Colonic mucosa (tissue), 4 donors: Measurements from ENCODE around the gene TPD52L1. TPM values are rescaled to one million over a fixed set of nuclear protein-coding genes. Genes with fewer than 3 reads are reported as not detected.
"Not testable (repeated sequence)": the region's sequence is repeated elsewhere in the genome, so short reads cannot be mapped to it uniquely, and the experiment has no call there.

Experiments
- DNase-seq: peaks from one replicate; pipeline ENCODE4 v3.0.0-alpha.2; 2020
- H3K27ac ChIP-seq: fragments of 200-600 bp; one replicate; pipeline ENCODE4 v1.8.0; 2021
- H3K27me3 ChIP-seq: fragments of 200-600 bp; one replicate; pipeline ENCODE4 v1.8.0; 2021
- H3K36me3 ChIP-seq: fragments of 200-600 bp; one replicate; pipeline ENCODE4 v1.8.0; 2021
- H3K4me1 ChIP-seq: fragments of 200-600 bp; one replicate; pipeline ENCODE4 v1.8.0; 2021; ENCODE audit warnings: mild to moderate bottlenecking
- H3K4me3 ChIP-seq: fragments of 200-600 bp; one replicate; pipeline ENCODE4 v1.8.0; 2021
- H3K9ac ChIP-seq, 2 donors: one replicate each; pipeline ENCODE4 v1.7.0; 2013; ENCODE audit warnings: control low read depth in 2 of 2, low read depth in 2 of 2, low read length in 2 of 2
- H3K9me3 ChIP-seq: fragments of 200-600 bp; one replicate; pipeline ENCODE4 v1.8.0; 2021
- intact Hi-C: fragments of 100-400 bp; cut with DNase I; formaldehyde crosslinking; loops from one replicate; pipeline ENCODE4 v1.14.1; 2022
- total RNA-seq, 2 donors: library from RNA; stranded (reverse); fragmentation: NEBNext Ultra II Directional in 1 of 2; extraction: Animal tissue kit (Norgen Biotek cat#: 25700) in 1 of 2; gene quantifications; one replicate each; pipeline ENCODE4 v1.2.1, GENCODE V29; 2021
- TF ChIP-seq, protein P1 (sequence below): fragments of 200-600 bp; IDR thresholded peaks from one replicate; pipeline ENCODE4 v1.8.0; 2022; ENCODE audit warnings: antibody characterized with exemption, mild to moderate bottlenecking
- donor health status: healthy.
- donor health status: DM: no; HTN: no; CAD: no.
- donor health status: DM: no; HTN: no; CAD: no.

TPD52L1 gene
- total RNA-seq, 2 donors from 2014 or later = 15.5 to 16.9 TPM

DNA sequence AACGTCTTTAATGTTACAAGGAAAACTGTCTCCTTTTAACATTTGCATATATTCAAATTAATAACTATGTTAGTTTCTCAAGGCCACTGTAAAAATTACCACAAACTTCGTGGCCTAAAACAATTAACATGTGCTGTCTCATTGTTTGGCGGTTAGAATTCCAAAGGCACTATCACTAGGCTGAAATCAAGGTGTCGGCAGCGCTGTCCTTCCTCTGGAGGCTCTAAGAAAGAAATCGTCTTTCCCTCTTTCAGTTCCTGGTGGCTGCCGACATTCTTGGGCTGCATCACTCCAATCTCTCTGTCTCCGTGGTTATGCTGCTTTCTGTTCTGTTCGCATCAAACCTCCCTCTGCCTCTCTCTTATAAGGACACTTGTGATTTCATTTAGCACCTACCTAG, 4.2 kb downstream of the TPD52L1 start:
- Histone ChIP-seq H3K27ac (no peak overlapping the region), H3K4me3 (no peak overlapping the region), H3K9ac (no peak overlapping the region), H3K36me3 (no peaks in the 10 kb centered on the region), H3K27me3 (no peaks in the 10 kb centered on the region), H3K9me3 (no peaks in the 10 kb centered on the region), H3K4me1 (no peaks in the 10 kb centered on the region)
- TF ChIP-seq, protein P1, sequence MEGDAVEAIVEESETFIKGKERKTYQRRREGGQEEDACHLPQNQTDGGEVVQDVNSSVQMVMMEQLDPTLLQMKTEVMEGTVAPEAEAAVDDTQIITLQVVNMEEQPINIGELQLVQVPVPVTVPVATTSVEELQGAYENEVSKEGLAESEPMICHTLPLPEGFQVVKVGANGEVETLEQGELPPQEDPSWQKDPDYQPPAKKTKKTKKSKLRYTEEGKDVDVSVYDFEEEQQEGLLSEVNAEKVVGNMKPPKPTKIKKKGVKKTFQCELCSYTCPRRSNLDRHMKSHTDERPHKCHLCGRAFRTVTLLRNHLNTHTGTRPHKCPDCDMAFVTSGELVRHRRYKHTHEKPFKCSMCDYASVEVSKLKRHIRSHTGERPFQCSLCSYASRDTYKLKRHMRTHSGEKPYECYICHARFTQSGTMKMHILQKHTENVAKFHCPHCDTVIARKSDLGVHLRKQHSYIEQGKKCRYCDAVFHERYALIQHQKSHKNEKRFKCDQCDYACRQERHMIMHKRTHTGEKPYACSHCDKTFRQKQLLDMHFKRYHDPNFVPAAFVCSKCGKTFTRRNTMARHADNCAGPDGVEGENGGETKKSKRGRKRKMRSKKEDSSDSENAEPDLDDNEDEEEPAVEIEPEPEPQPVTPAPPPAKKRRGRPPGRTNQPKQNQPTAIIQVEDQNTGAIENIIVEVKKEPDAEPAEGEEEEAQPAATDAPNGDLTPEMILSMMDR = no peak
- no peak for DNase-seq
- intact Hi-C loops = loop anchor here (10.0 kb wide), 1 partner anchor 597 kb away; no protein-coding TSS in a partner anchor

DNA sequence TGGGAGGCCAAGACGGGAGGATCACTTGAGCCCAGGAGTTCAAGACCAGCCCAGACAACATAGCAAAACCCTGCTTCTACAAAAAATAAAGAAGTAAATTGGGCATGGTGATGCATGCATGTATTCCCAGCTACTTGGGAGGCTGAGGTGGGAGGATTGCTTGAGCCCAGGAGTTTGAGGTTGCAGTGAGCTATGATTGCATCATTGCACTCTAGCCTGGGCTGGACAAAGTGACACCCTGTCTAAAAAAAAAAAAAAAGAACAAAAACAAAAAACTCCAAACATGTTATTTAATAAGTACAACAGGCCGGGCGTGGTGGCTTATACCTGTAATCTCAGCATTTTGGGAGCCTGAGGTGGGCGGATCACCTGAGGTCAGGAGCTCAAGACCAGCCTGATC, 9.8 kb downstream of the TPD52L1 start:
- H3K4me1 ChIP-seq, H3K9ac ChIP-seq, H3K27ac ChIP-seq, DNase-seq, H3K4me3 ChIP-seq, H3K27me3 ChIP-seq, H3K9me3 ChIP-seq, intact Hi-C loops, H3K36me3 ChIP-seq: not testable (repeated sequence)

DNA sequence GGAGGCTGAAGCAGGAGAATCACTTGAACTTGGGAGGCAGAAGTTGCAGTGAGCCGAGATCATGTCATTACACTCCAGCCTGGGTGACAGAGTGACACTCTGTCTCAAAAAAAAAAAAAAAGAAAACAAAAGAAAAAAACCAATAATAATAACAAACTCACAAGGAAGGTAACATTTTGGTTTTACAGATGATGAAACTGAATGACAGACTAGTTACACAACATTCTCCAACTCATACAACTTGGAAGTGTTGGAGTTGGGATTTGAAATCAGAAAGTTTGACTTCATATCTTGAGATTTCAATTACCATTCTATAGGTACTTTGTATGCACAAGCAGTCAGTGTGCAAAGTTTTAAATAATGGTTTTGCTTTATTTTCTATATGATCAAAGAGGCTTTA, 10.2 kb downstream of the TPD52L1 start:
- Histone ChIP-seq H3K27me3 (no peaks in the 10 kb centered on the region), H3K9ac (no peak overlapping the region), H3K4me3 (no peak overlapping the region), H3K36me3 (no peaks in the 10 kb centered on the region), H3K27ac (no peak overlapping the region), H3K9me3 (no peaks in the 10 kb centered on the region), H3K4me1 (no peaks in the 10 kb centered on the region)
- DNase-seq = no peak
- intact Hi-C loops = no loop called here
- TF ChIP-seq, protein P1 = no peak

DNA sequence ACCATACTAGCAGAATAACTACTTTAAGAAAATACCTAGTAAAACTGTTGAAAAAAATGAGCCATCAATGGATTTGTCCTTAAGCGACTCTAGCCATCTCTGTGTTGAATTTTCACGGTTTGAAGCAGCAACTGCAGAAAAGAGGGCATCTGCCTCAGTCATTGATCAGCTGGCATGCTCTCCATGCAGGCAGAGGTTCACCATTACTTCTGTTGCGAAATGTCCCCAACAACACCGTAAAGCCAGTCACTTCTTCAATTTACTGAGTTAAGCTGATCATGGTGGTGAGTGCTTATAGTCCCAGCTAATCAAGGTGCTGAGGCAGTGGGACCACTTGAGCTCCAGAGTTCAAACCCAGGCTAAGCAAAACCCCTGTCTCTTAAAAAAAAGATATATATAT, 11.1 kb downstream of the TPD52L1 start:
- Histone ChIP-seq H3K9me3 (no peaks in the 10 kb centered on the region), H3K9ac (no peak overlapping the region), H3K36me3 (no peaks in the 10 kb centered on the region), H3K4me3 (no peak overlapping the region), H3K27me3 (no peaks in the 10 kb centered on the region), H3K4me1 (no peaks in the 10 kb centered on the region), H3K27ac (no peak overlapping the region)
- intact Hi-C loops = no loop called here
- TF ChIP-seq, protein P1 = no peak
- DNase-seq = no peak

DNA sequence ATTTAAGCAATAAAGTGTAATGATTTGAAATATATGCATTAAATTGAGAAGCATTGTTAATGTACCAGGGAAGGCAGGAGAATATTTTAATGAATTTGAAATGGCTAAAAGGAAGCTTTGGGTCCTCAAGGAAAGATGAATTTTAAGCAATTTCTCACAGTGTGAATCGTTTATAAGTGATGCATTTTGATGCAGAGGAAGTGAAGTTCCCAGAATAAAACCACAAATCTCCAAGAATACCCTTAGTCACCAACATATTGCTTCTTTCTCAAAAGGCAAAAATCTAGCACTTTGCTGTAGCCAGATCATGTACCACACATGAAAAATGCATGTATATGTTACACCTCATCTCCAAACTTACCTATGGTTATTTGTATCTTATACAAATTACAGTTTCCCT, 11.7 kb downstream of the TPD52L1 start:
- H3K4me1 ChIP-seq = no peaks in the 10 kb centered on the region
- H3K27me3 ChIP-seq = no peaks in the 10 kb centered on the region
- H3K27ac ChIP-seq = no peak overlapping the region
- H3K36me3 ChIP-seq = no peaks in the 10 kb centered on the region
- H3K4me3 ChIP-seq = no peak overlapping the region
- DNase-seq = no peak
- TF ChIP-seq, protein P1 = no peak
- intact Hi-C loops = no loop called here
- no peak overlapping the region for H3K9ac ChIP-seq
- H3K9me3 ChIP-seq = no peaks in the 10 kb centered on the region

DNA sequence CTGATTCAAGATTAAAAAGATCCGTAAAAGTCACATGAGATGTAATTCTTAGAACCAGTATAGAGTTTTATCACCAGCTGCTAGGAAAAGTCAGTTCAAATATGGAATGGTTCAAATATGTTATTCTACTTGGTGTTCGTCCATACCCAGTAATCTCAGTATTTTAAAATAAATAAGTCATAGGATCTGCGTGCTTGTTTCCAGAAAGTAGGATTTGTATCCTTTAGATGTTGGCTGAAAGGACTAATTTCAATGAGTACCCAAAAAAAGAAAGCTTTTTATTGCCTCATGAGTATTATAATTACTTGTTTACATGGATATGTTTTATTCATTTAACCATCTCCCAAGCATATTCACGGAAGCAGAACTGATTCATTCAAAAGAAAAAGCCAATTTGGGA, 12.2 kb downstream of the TPD52L1 start:
- DNase-seq = no peak
- Histone ChIP-seq H3K9ac (no peak overlapping the region), H3K27ac (no peak overlapping the region), H3K27me3 (no peaks in the 10 kb centered on the region), H3K4me1 (no peaks in the 10 kb centered on the region), H3K36me3 (no peaks in the 10 kb centered on the region), H3K9me3 (no peaks in the 10 kb centered on the region), H3K4me3 (no peak overlapping the region)
- intact Hi-C loops = no loop called here
- TF ChIP-seq, protein P1 = no peak
